GM20431 (cell line): Measurements from ENCODE around the gene RAB9A.
"Not testable (repeated sequence)": the region's sequence is repeated elsewhere in the genome, so short reads cannot be mapped to it uniquely, and the experiment has no call there.

Experiments
- in situ Hi-C: fragments of 300-500 bp; cut with MseI, MboI; formaldehyde crosslinking; loops from one replicate; pipeline ENCODE4 v1.15.0; 2020; ENCODE audit warnings: low sequenced_read_pairs; ENCODE audit not compliant: unreplicated experiment

The RAB9A gene

GRCh38 chrX:13697455-13697854, 8.5 kb downstream of the RAB9A start:
- in situ Hi-C loops: no loop called here

- in situ Hi-C loops: no loop called here
These were observed 9.0 kb downstream of the RAB9A start for GRCh38 chrX:13697976-13698375.

GRCh38 chrX:13698432-13698831, 9.5 kb downstream of the RAB9A start:
- in situ Hi-C loops: no loop called here

- in situ Hi-C loops: no loop called here
These were observed 10.4 kb downstream of the RAB9A start for GRCh38 chrX:13699183-13699826.

GRCh38 chrX:13700380-13700779, 11.5 kb downstream of the RAB9A start:
- in situ Hi-C loops: no loop called here

GRCh38 chrX:13702111-13702789, 13.3 kb downstream of the RAB9A start:
- in situ Hi-C loops: no loop called here

- in situ Hi-C loops: no loop called here
These were observed 14.2 kb downstream of the RAB9A start for GRCh38 chrX:13703135-13703534.

GRCh38 chrX:13703589-13703988, 14.7 kb downstream of the RAB9A start:
- in situ Hi-C loops: no loop called here

GRCh38 chrX:13711141-13711540, 22.2 kb downstream of the RAB9A start:
- in situ Hi-C loops: no loop called here

- in situ Hi-C loops: no loop called here
These were observed 27.5 kb downstream of the RAB9A start for GRCh38 chrX:13716455-13716854.

- in situ Hi-C loops: no loop called here
These were observed 28.0 kb downstream of the RAB9A start for GRCh38 chrX:13716905-13717304.

- in situ Hi-C loops: no loop called here
These were observed 29.0 kb downstream of the RAB9A start for GRCh38 chrX:13717700-13718472.

- in situ Hi-C loops: no loop called here
These were observed 30.4 kb downstream of the RAB9A start for GRCh38 chrX:13719192-13719856.

- in situ Hi-C loops: no loop called here
These were observed 32.4 kb downstream of the RAB9A start for GRCh38 chrX:13721371-13721770.

GRCh38 chrX:13721819-13722519, 33.0 kb downstream of the RAB9A start:
- in situ Hi-C loops: no loop called here

- in situ Hi-C loops: not testable (repeated sequence)
These were observed 36.0 kb downstream of the RAB9A start for GRCh38 chrX:13724878-13725277.

- in situ Hi-C loops: not testable (repeated sequence)
These were observed 37.7 kb downstream of the RAB9A start for GRCh38 chrX:13726583-13726982.

GRCh38 chrX:13730523-13730922, 41.6 kb downstream of the RAB9A start:
- in situ Hi-C loops: not testable (repeated sequence)

GRCh38 chrX:13732246-13733067, 43.5 kb downstream of the RAB9A start:
- in situ Hi-C loops: no loop called here
